ENCODE data around the gene GSTK1.

Gene GSTK1

DNA sequence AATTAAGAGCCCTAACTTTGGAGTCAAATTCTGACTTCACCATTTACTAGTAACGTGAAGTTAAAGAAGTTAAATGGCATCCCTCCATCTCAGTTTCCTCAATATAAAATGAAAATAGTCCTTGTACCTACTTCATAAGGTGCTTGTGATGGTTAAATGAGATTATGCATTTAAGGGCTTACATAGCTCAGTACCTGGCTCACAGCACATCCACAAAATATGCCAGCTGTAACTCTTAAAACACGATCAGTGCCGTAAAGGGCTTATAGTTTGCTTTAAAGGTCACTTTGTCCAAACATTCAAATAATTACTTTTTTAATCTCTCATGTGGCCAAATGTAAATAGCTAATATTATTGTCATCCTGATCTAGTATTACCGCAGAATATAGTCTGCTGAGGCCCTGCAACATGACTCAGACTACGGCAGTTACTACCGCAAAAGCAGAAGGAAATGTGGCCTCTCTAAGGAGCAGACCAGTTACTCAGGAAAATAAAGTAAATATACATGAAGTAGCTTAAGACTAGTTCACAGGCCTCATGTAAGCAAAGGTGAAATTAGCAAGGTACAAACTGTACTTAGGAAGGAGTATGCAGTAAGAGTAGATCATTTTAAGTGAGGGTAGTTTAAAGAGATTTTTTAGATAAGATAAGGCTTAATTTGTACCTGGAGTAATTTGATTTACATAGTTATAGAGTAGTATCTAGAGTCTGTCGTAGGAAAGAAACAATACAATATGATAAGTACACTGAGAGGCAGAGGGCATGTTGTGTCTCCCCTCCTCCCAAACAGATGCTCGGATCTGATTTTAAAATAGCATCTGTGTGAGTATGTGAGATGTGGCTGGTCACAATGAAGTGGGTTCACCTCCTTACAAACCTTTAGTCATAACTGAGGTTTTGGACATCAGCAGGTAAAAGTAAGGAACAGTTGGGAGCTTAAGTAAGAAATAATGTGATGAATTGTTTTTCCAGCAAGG lies 38.0 kb downstream of the GSTK1 start:
- DNase-seq: no peak

DNA sequence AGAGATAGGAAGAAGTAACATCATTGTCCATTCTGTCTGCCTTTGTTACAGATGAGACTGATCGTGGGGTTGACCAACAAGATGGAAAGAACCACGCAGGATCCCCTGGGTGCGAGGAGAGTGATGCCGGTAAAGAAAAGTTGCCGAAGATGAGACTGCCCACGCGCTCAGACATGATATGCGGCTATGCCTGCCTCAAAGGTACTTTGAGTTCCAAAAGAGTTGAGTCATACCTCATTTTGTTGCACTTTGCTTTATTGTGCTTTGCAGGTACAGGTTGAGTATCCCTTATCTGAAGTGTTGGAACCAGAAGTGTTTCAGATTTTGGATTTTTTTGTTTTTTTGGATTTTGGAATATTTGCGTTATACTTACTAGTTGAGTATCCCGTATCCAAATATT lies 40.5 kb downstream of the GSTK1 start:
- DNase-seq: no peak

GRCh38 chr7:143304938-143305337 lies 41.7 kb downstream of the GSTK1 start:
- no peak for DNase-seq

- no peak for DNase-seq
Observed at GRCh38 chr7:143305423-143306070, 42.3 kb downstream of the GSTK1 start.

DNA sequence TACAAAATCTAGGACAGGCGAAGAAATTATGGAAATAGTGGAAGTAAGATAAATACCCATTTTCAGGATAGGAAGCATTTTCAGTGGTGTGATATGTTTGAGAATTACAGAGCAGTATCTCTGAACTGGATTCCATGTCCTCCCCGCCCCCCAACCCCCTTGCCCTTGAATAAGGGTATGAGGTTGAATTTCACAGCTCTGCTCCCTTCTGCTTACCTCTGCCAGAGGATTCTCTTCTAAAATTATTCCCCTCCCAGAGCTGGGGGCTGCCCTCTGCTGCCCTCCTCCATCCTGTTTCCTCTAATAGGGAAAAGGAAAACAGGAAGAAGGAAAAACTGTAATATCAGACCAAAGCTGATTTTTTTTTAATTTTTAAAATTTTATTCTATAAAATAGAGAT lies 45.4 kb downstream of the GSTK1 start:
- no peak for DNase-seq

GRCh38 chr7:143314127-143314526 lies 50.9 kb downstream of the GSTK1 start:
- DNase-seq: no peak

DNA sequence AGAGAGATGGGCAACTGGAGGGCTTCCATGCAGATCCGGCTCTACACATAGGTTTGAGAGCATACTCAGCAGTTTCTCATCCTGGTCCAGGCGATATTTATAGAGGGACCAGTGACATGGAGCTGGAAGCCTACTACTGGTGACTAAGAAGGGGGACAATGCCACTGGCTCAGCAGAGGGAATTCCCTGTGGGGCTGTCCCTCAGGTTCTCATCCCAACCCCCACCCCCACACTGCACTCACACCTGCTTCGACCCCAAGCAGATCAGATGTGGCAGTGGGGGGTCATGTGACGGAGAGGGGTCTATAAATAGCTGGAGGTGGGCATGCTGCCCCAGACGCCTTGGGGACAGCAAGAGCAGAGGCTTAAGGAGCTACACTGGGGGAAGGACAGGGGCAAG lies 52.5 kb downstream of the GSTK1 start, which contains the start of gene CLCN1:
TSS of gene CLCN1 (plus strand) at position 336 of the 400 bp plus-strand sequence. CDS start 102 bp downstream, outside the sequence.
- no peak for DNase-seq

- DNase-seq: no peak
Observed at GRCh38 chr7:143316492-143316891, 53.3 kb downstream of the GSTK1 start.

DNA sequence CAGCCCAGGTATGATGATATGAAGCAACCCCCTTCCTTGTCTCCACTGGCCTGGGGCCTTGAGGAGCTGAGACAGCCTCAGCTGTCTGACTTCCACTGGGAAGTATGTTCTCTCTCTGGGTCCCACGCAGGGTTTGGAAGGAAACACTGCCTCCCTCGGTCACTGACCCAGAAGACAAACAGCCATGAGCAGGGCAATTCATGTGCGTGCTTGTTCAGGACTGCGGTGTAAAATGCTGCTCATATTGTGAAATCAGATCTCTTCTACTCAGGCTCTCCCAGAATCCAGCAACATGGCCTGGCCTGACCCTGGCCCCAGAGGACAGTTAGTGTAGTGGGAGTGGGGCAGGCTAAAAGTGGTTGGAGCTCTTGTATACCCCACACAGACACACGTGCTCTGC lies 55.4 kb downstream of the GSTK1 start:
- DNase-seq: no peak

All from kidney glomerular epithelial cell (primary cell).